HepG2 (cell line): ENCODE results near the gene MFSD2B. TPM values are rescaled to one million over a fixed set of nuclear protein-coding genes. Genes with fewer than 3 reads are reported as not detected.
A peak's percentile ranks its signal among the peaks of the same experiment; 100 is the strongest.

Source experiments
- ATAC-seq: fragments of 200-7000 bp; cut with Tn5 transposase; 3 replicates; pipeline ENCODE4 v1.9.1; 2020; ENCODE audit warnings: mild to moderate bottlenecking, moderate library complexity
- BruUV-seq: library from RNA; stranded (reverse); fragments of 400-500 nt; replicated peaks from 2 replicates; lab custom pipeline; 2021; lab: Mats Ljungman, UMichigan
- CTCF ChIA-PET: fragments of 300-600 bp; formaldehyde crosslinking; extraction: SDS; loops from one replicate; lab custom pipeline; 2021; ENCODE audit warnings: low total read pairs, inconsistent platforms, low intra/inter-chr PET ratio; lab: Yijun Ruan, JAX
- POLR2A ChIA-PET: fragments of 350-600 bp; sonication (Branson Sonifier 250); formaldehyde crosslinking; loops from one replicate; lab custom pipeline; 2020; ENCODE audit warnings: antibody characterized with exemption, inconsistent platforms; lab: Yijun Ruan, JAX
- DNase-seq: peaks from one replicate; pipeline ENCODE4 v3.0.0-alpha.2; 2015; ENCODE audit warnings: low spot score
- FAIRE-seq: peaks from 3 replicates; lab custom pipeline; 2011; peaks lifted over from hg19 to GRCh38; lab: Jason Lieb, UNC
- H2AFZ ChIP-seq: one replicate; pipeline ENCODE4 v1.6.1; 2011; ENCODE audit warnings: low read length, inconsistent platforms
- H3K27ac ChIP-seq: fragments of 300-600 bp; 3 replicates; pipeline ENCODE4 v1.8.0; 2011; ENCODE audit warnings: mixed run types, mild to moderate bottlenecking, mixed read lengths, low read length, inconsistent platforms; ENCODE audit not compliant: insufficient read depth; ENCODE audit errors: extremely low read length
- H3K27me3 ChIP-seq, 2 experiments: fragments of 200-600 bp in 1 of 2; 2 replicates in 1 of 2; 3 replicates in 1 of 2; pipeline versions ENCODE4 v1.6.0 to v1.8.0; 2011; ENCODE audit warnings: low read length in 2 of 2, mild to moderate bottlenecking in 2 of 2, moderate library complexity in 2 of 2, inconsistent platforms in 1 of 2; ENCODE audit not compliant: insufficient read depth in 2 of 2, control insufficient read depth in 1 of 2
- H3K36me3 ChIP-seq, 2 experiments: fragments of 200-600 bp in 1 of 2; replicated peaks in 1 of 2; 2 replicates in 1 of 2; 3 replicates in 1 of 2; pipeline versions ENCODE4 v1.5.1 to v1.8.0; 2011; ENCODE audit warnings: low read length in 2 of 2, inconsistent platforms in 1 of 2; ENCODE audit not compliant: insufficient read depth in 2 of 2, control insufficient read depth in 1 of 2
- H3K4me1 ChIP-seq: 2 replicates; pipeline ENCODE4 v1.5.1; 2012; ENCODE audit warnings: low read length, inconsistent platforms; ENCODE audit not compliant: insufficient read depth
- H3K4me2 ChIP-seq: 2 replicates; pipeline ENCODE4 v1.6.0; 2011; ENCODE audit warnings: low read depth, low read length, inconsistent platforms
- H3K4me3 ChIP-seq, 3 experiments: fragments of 200-600 bp in 1 of 3; sonication (generic), shearing (Covaris generic) in 1 of 3; replicated peaks in 1 of 3; 2 replicates each; pipeline ENCODE4 v1.5.1; 2011 to 2016; ENCODE audit warnings: low read length in 3 of 3, inconsistent platforms in 2 of 3, low read depth in 2 of 3, mild to moderate bottlenecking in 2 of 3, control low read depth in 1 of 3, mixed read lengths in 1 of 3; ENCODE audit not compliant: insufficient read depth in 1 of 3
- H3K79me2 ChIP-seq: one replicate; pipeline ENCODE4 v1.6.1; 2011; ENCODE audit warnings: low read length, inconsistent platforms; ENCODE audit not compliant: insufficient read depth
- H3K9ac ChIP-seq: 2 replicates; pipeline ENCODE4 v1.6.0; 2011; ENCODE audit warnings: mild to moderate bottlenecking, low read depth, low read length, inconsistent platforms; ENCODE audit not compliant: insufficient read depth
- H3K9me3 ChIP-seq: 2 replicates; pipeline ENCODE4 v1.5.1; 2012; ENCODE audit warnings: mild to moderate bottlenecking, low read length
- H4K20me1 ChIP-seq: 2 replicates; pipeline ENCODE4 v1.6.0; 2011; ENCODE audit warnings: inconsistent platforms, mild to moderate bottlenecking, low read length, moderate library complexity; ENCODE audit not compliant: insufficient read depth
- FLYWCH1 ChIP-seq: sonication (generic); formaldehyde crosslinking; IDR thresholded peaks from 2 replicates; pipeline ENCODE4 v1.8.1; 2023; ENCODE audit warnings: mild to moderate bottlenecking, missing genetic modification reagents
- JARID2 ChIP-seq: sonication (generic); formaldehyde crosslinking; IDR thresholded peaks from 2 replicates; pipeline ENCODE4 v1.8.1; 2023; ENCODE audit warnings: missing genetic modification reagents, inconsistent platforms; ENCODE audit not compliant: insufficient replicate concordance
- KDM5B ChIP-seq: sonication (generic); formaldehyde crosslinking; IDR thresholded peaks from 2 replicates; pipeline ENCODE4 v1.4.0; 2020; ENCODE audit warnings: missing genetic modification reagents, mild to moderate bottlenecking, borderline replicate concordance
- NFE2 ChIP-seq: sonication (generic); formaldehyde crosslinking; IDR thresholded peaks from 2 replicates; pipeline ENCODE4 v1.4.0; 2020; ENCODE audit warnings: missing genetic modification reagents
- PHF20 ChIP-seq: sonication (generic); formaldehyde crosslinking; IDR thresholded peaks from 2 replicates; pipeline ENCODE4 v1.5.0; 2020; ENCODE audit warnings: mild to moderate bottlenecking, missing genetic modification reagents
- POLR2A ChIP-seq, 2 experiments: IDR thresholded peaks; 2 replicates each; pipeline ENCODE4 v1.6.1; 2011; ENCODE audit warnings: low read depth in 2 of 2, low read length in 2 of 2, mild to moderate bottlenecking in 1 of 2, moderate library complexity in 1 of 2; ENCODE audit not compliant: insufficient read depth in 1 of 2
- RBM22 ChIP-seq: fragments of 200-400 bp; formaldehyde crosslinking; optimal IDR thresholded peaks from 2 replicates; pipeline ENCODE3; 2017; ENCODE audit warnings: mild to moderate bottlenecking, low read length, moderate library complexity
- RBM39 ChIP-seq: fragments of 200-400 bp; formaldehyde crosslinking; IDR thresholded peaks from one replicate; pipeline ENCODE4 v1.6.1; 2018; ENCODE audit warnings: antibody characterized with exemption, mild to moderate bottlenecking, low read depth, low read length; ENCODE audit not compliant: poor library complexity, severe bottlenecking
- TRAFD1 ChIP-seq: sonication (generic); formaldehyde crosslinking; IDR thresholded peaks from 2 replicates; pipeline ENCODE4 v1.5.1; 2020; ENCODE audit warnings: missing genetic modification reagents, mild to moderate bottlenecking, borderline replicate concordance
- YEATS4 ChIP-seq: sonication (generic); formaldehyde crosslinking; IDR thresholded peaks from 2 replicates; pipeline ENCODE4 v1.4.0; 2020; ENCODE audit warnings: missing genetic modification reagents, borderline replicate concordance
- ZC3H13 ChIP-seq: sonication (generic); formaldehyde crosslinking; IDR thresholded peaks from 2 replicates; pipeline ENCODE4 v1.8.1; 2023; ENCODE audit warnings: mild to moderate bottlenecking, missing genetic modification reagents, moderate library complexity
- ZMYM3 ChIP-seq: sonication (generic); formaldehyde crosslinking; IDR thresholded peaks from 2 replicates; pipeline ENCODE4 v1.5.1; 2020; ENCODE audit warnings: mild to moderate bottlenecking, missing genetic modification reagents
- ZNF335 ChIP-seq: sonication (generic); formaldehyde crosslinking; IDR thresholded peaks from 2 replicates; pipeline ENCODE4 v1.4.0; 2020; ENCODE audit warnings: missing genetic modification reagents
- ZNF598 ChIP-seq: sonication (generic); formaldehyde crosslinking; IDR thresholded peaks from 2 replicates; pipeline ENCODE4 v1.5.1; 2020; ENCODE audit warnings: mild to moderate bottlenecking, missing genetic modification reagents, borderline replicate concordance
- ZNF775 ChIP-seq: sonication (generic); formaldehyde crosslinking; IDR thresholded peaks from 2 replicates; pipeline ENCODE4 v1.4.0; 2020; ENCODE audit warnings: missing genetic modification reagents, mild to moderate bottlenecking, moderate library complexity, borderline replicate concordance
- ZSCAN31 ChIP-seq: sonication (generic); formaldehyde crosslinking; IDR thresholded peaks from 2 replicates; pipeline ENCODE4 v1.5.0; 2020; ENCODE audit warnings: low read depth, mild to moderate bottlenecking, missing genetic modification reagents
- WGBS: methylation state at CpG from one replicate; pipeline ENCODE4 v1.1.6; 2017; ENCODE audit warnings: low lambda C conversion rate; 5-methylcytosine and 5-hydroxymethylcytosine counted together
- in situ Hi-C: cut with HindIII; loops from 2 replicates; pipeline ENCODE4 v1.10.0; 2017; ENCODE audit warnings: low pct_unique_long_range_greater_than_20kb; ENCODE audit not compliant: extremely low pct_ligation_motif_present
- intact Hi-C: fragments of 100-400 bp; cut with micrococcal nuclease; formaldehyde crosslinking; loops from one replicate; pipeline ENCODE4 v1.10.0; 2022; ENCODE audit not compliant: unreplicated experiment
- polyA plus RNA-seq, 8 experiments: library from polyadenylated mRNA; depleted of rRNA in 3 of 8; stranded (reverse) in 7 of 8; unstranded in 1 of 8; fragments of >200 nt; fragmentation: Illumina TruSeq in 4 of 8; extraction: Trizol in 4 of 8; gene quantifications; 2 replicates each; pipeline versions ENCODE4 v1.2.1 to v1.2.3, GENCODE V29; 2011 to 2016; ENCODE audit warnings: low read depth in 4 of 8, missing spikeins in 1 of 8, mixed read lengths in 1 of 8; ENCODE audit not compliant: insufficient read depth in 1 of 8
- total RNA-seq, 5 experiments: library from RNA; depleted of rRNA; stranded (reverse); fragments of >200 nt; fragmentation: Illumina TruSeq; extraction: Trizol; gene quantifications; 2 replicates each; pipeline ENCODE4 v1.2.3, GENCODE V29; 2016; ENCODE audit warnings: low read depth in 1 of 5
- TF ChIP-seq, protein P1 (sequence below): sonication (generic); formaldehyde crosslinking; IDR thresholded peaks from 2 replicates; pipeline ENCODE4 v1.4.0; 2020; ENCODE audit warnings: missing genetic modification reagents
- TF ChIP-seq, protein P2 (sequence below): IDR thresholded peaks from 2 replicates; pipeline ENCODE4 v1.4.0; 2020; ENCODE audit warnings: mild to moderate bottlenecking, missing genetic modification reagents
- TF ChIP-seq, protein P3 (sequence below): sonication (generic); formaldehyde crosslinking; IDR thresholded peaks from 2 replicates; pipeline ENCODE4 v1.8.1; 2022; ENCODE audit warnings: mild to moderate bottlenecking, missing genetic modification reagents

The MFSD2B gene
- total and polyA plus RNA-seq, 2 of the 13 experiments (the other 11 are each of a cell fraction or from before 2014, with no cell fraction given) = 0.21 to 0.93 TPM

DNA sequence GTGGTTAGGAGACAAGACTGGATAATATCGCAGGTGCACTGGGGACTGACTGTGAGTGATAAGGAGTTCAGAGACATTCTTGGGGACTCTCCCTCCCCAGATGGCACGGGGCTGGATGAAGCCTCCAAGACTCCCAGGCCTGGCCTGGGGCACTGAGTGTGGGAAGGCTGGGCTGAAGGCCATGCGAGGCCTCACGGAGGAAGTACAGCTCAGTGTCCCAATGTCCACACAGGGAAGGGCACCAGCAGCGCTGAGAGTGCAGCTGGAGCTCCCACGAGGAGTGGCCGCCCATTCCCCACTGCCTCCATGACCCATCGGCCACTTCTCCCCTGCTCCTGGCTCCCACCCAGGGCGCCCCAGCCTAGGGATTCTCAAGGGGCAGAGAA, 6.5 kb downstream of the MFSD2B start:
- H3K36me3 ChIP-seq = no peaks in the 10 kb centered on the region
- intact Hi-C loops = no loop called here
- H3K4me2 ChIP-seq = peak overlapping the region; percentile 89
- CTCF ChIA-PET = no interaction called here
- in situ Hi-C loops = no loop called here
- DNase-seq (peak; percentile 24), ATAC-seq (peak; percentile 56), FAIRE-seq (no peak)
- no peaks in the 10 kb centered on the region for H4K20me1 ChIP-seq
- H3K27me3 ChIP-seq = no peaks in the 10 kb centered on the region
- BruUV-seq = no TSS peak
- POLR2A ChIA-PET = interaction anchor here (0.5 to 6.3 kb wide), 15 partner anchors 9 to 112 kb away, joined by 3 to 91 read pairs (median 8); partner anchors contain the start of genes ATAD2B, FKBP1B, SF3B6 and TP53I3
- H3K9ac ChIP-seq = peak overlapping the region; percentile 76
- peaks cover 47% of the 10 kb centered on the region for H3K4me1 ChIP-seq
- WGBS = 27% methylated on average over 2 of the region's 9 CpGs
- H3K79me2 ChIP-seq = no peaks in the 10 kb centered on the region
- H3K4me3 ChIP-seq = peak overlapping the region; percentile 22 to 70 (median 27); a peak in 3 of 6 replicates
- H3K27ac ChIP-seq = peak overlapping the region; percentile 74
- peak overlapping the region; percentile 24 for H2AFZ ChIP-seq
- no peaks in the 10 kb centered on the region for H3K9me3 ChIP-seq
- TF ChIP-seq, protein P1, sequence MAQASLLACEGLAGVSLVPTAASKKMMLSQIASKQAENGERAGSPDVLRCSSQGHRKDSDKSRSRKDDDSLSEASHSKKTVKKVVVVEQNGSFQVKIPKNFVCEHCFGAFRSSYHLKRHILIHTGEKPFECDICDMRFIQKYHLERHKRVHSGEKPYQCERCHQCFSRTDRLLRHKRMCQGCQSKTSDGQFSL (CRISPR knock-in tag) = no peak
- TF ChIP-seq PHF20 (CRISPR knock-in tag) (no peak), NFE2 (no peak), TRAFD1 (CRISPR knock-in tag) (0 out of 2 replicates have a peak, but pooled peaks have one; percentile 26), ZNF335 (CRISPR knock-in tag) (no peak), ZC3H13 (no peak), YEATS4 (CRISPR knock-in tag) (0 out of 2 replicates have a peak, but pooled peaks have one; percentile 4), ZSCAN31 (CRISPR knock-in tag) (no peak), RBM22 (no peak), FLYWCH1 (no peak), ZMYM3 (CRISPR knock-in tag) (no peak), KDM5B (no peak), ZNF598 (peak; percentile 83; the same call in 1 of the 2 replicates), ZNF775 (CRISPR knock-in tag) (no peak), POLR2A (IDR thresholded peaks at IDR 0.05; ENCODE audit: insufficient read depth in 1 of 2, low read depth in 2 of 2, low read length in 2 of 2) (no peak), JARID2 (CRISPR knock-in tag) (no peak), RBM39 (no peak)
- TF ChIP-seq, protein P2, sequence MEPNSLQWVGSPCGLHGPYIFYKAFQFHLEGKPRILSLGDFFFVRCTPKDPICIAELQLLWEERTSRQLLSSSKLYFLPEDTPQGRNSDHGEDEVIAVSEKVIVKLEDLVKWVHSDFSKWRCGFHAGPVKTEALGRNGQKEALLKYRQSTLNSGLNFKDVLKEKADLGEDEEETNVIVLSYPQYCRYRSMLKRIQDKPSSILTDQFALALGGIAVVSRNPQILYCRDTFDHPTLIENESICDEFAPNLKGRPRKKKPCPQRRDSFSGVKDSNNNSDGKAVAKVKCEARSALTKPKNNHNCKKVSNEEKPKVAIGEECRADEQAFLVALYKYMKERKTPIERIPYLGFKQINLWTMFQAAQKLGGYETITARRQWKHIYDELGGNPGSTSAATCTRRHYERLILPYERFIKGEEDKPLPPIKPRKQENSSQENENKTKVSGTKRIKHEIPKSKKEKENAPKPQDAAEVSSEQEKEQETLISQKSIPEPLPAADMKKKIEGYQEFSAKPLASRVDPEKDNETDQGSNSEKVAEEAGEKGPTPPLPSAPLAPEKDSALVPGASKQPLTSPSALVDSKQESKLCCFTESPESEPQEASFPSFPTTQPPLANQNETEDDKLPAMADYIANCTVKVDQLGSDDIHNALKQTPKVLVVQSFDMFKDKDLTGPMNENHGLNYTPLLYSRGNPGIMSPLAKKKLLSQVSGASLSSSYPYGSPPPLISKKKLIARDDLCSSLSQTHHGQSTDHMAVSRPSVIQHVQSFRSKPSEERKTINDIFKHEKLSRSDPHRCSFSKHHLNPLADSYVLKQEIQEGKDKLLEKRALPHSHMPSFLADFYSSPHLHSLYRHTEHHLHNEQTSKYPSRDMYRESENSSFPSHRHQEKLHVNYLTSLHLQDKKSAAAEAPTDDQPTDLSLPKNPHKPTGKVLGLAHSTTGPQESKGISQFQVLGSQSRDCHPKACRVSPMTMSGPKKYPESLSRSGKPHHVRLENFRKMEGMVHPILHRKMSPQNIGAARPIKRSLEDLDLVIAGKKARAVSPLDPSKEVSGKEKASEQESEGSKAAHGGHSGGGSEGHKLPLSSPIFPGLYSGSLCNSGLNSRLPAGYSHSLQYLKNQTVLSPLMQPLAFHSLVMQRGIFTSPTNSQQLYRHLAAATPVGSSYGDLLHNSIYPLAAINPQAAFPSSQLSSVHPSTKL (CRISPR knock-in tag) = no peak
- TF ChIP-seq, protein P3, sequence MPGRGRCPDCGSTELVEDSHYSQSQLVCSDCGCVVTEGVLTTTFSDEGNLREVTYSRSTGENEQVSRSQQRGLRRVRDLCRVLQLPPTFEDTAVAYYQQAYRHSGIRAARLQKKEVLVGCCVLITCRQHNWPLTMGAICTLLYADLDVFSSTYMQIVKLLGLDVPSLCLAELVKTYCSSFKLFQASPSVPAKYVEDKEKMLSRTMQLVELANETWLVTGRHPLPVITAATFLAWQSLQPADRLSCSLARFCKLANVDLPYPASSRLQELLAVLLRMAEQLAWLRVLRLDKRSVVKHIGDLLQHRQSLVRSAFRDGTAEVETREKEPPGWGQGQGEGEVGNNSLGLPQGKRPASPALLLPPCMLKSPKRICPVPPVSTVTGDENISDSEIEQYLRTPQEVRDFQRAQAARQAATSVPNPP (CRISPR knock-in tag) = no peak
